Right lobe of liver (tissue), 4 donors: ENCODE data around the gene KLK5.

ENCODE experiments used
- POLR2A ChIP-seq: fragments of 450-650 bp; IDR thresholded peaks from one replicate; pipeline ENCODE4 v1.6.1; 2017; ENCODE audit warnings: antibody characterized with exemption, mild to moderate bottlenecking
- TF ChIP-seq, protein P1 (sequence below), 4 donors: fragments of 200-600 bp in 3 of 4; fragments of 450-650 bp in 1 of 4; IDR thresholded peaks; one replicate each; pipeline versions ENCODE4 v1.5.1 to v1.8.0; 2016 to 2022; ENCODE audit warnings: antibody characterized with exemption in 4 of 4, mild to moderate bottlenecking in 2 of 4
- donor health status: DM: no; HTN: no; CAD: no.
- donor health status: DM: no; HTN: no; CAD: no.
- donor health status: DM: no; HTN: yes; CAD: no.

- TF ChIP-seq, protein P1, sequence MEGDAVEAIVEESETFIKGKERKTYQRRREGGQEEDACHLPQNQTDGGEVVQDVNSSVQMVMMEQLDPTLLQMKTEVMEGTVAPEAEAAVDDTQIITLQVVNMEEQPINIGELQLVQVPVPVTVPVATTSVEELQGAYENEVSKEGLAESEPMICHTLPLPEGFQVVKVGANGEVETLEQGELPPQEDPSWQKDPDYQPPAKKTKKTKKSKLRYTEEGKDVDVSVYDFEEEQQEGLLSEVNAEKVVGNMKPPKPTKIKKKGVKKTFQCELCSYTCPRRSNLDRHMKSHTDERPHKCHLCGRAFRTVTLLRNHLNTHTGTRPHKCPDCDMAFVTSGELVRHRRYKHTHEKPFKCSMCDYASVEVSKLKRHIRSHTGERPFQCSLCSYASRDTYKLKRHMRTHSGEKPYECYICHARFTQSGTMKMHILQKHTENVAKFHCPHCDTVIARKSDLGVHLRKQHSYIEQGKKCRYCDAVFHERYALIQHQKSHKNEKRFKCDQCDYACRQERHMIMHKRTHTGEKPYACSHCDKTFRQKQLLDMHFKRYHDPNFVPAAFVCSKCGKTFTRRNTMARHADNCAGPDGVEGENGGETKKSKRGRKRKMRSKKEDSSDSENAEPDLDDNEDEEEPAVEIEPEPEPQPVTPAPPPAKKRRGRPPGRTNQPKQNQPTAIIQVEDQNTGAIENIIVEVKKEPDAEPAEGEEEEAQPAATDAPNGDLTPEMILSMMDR (IDR thresholded peaks at IDR 0.05): no peak
- no peak for TF ChIP-seq POLR2A
Measured at GRCh38 chr19:50899569-50899968, 53.3 kb downstream of the KLK5 start.
